Liver (tissue), 9 donors: ENCODE measurements around the gene GALNT1. TPM values are rescaled to one million over a fixed set of nuclear protein-coding genes. Genes with fewer than 3 reads are reported as not detected.

Source experiments
- DNase-seq: peaks from one replicate; pipeline ENCODE4 v3.0.0-alpha.2; 2017; ENCODE audit warnings: low spot score
- H3K27ac ChIP-seq, 2 donors: one replicate each; pipeline ENCODE4 v1.7.0; 2013; ENCODE audit warnings: inconsistent platforms in 2 of 2, low read length in 2 of 2, control low read depth in 1 of 2, low read depth in 1 of 2, mild to moderate bottlenecking in 1 of 2
- H3K27me3 ChIP-seq, 4 donors: one replicate each; pipeline versions ENCODE4 v1.6.1 to v1.7.0; 2013; ENCODE audit warnings: low read length in 3 of 4, inconsistent platforms in 1 of 4, mild to moderate bottlenecking in 1 of 4, moderate library complexity in 1 of 4; ENCODE audit not compliant: control insufficient read depth in 4 of 4, insufficient read depth in 4 of 4
- H3K36me3 ChIP-seq, 4 donors: one replicate each; pipeline versions ENCODE4 v1.6.1 to v1.7.0; 2013; ENCODE audit warnings: low read length in 3 of 4, mild to moderate bottlenecking in 3 of 4, low read depth in 1 of 4, moderate library complexity in 1 of 4; ENCODE audit not compliant: control insufficient read depth in 4 of 4, insufficient read depth in 3 of 4
- H3K4me1 ChIP-seq, 4 donors: one replicate each; pipeline versions ENCODE4 v1.6.1 to v1.7.0; 2013; ENCODE audit warnings: low read length in 3 of 4, mild to moderate bottlenecking in 3 of 4, moderate library complexity in 1 of 4; ENCODE audit not compliant: control insufficient read depth in 4 of 4, insufficient read depth in 4 of 4
- H3K4me3 ChIP-seq, 3 donors: one replicate each; pipeline versions ENCODE4 v1.6.1 to v1.7.0; 2013; ENCODE audit warnings: low read length in 3 of 3, control low read depth in 1 of 3, low read depth in 1 of 3, mild to moderate bottlenecking in 1 of 3
- H3K9ac ChIP-seq, 2 donors: one replicate each; pipeline ENCODE4 v1.7.0; 2013; ENCODE audit warnings: low read length in 2 of 2, mild to moderate bottlenecking in 2 of 2, moderate library complexity in 2 of 2, control low read depth in 1 of 2, low read depth in 1 of 2
- H3K9me3 ChIP-seq, 4 donors: one replicate each; pipeline versions ENCODE4 v1.6.1 to v1.7.0; 2013; ENCODE audit warnings: low read length in 3 of 4; ENCODE audit not compliant: control insufficient read depth in 4 of 4
- ATF3 ChIP-seq: IDR thresholded peaks from 2 replicates; pipeline ENCODE4 v1.6.1; 2016; ENCODE audit warnings: antibody characterized with exemption
- EGR1 ChIP-seq, 2 donors: IDR thresholded peaks; 2 replicates each; pipeline ENCODE4 v1.6.1; 2016 to 2018; ENCODE audit warnings: antibody characterized with exemption in 2 of 2, low read depth in 2 of 2
- FOXA1 ChIP-seq: IDR thresholded peaks from 2 replicates; pipeline ENCODE4 v1.6.1; 2016; ENCODE audit warnings: antibody characterized with exemption
- FOXA2 ChIP-seq: IDR thresholded peaks from 2 replicates; pipeline ENCODE4 v1.6.1; 2016; ENCODE audit warnings: antibody characterized with exemption
- GABPA ChIP-seq, 2 donors: IDR thresholded peaks in 1 of 2; conservative IDR thresholded peaks in 1 of 2; 2 replicates each; pipeline ENCODE4 v1.6.1; 2016; ENCODE audit warnings: antibody characterized with exemption in 2 of 2, mild to moderate bottlenecking in 1 of 2, moderate library complexity in 1 of 2
- HNF4A ChIP-seq, 2 donors: conservative IDR thresholded peaks; 2 replicates each; pipeline ENCODE4 v1.6.1; 2016; ENCODE audit warnings: antibody characterized with exemption in 2 of 2, mild to moderate bottlenecking in 2 of 2
- JUND ChIP-seq, 2 donors: IDR thresholded peaks; 2 replicates each; pipeline ENCODE4 v1.6.1; 2016; ENCODE audit warnings: antibody characterized with exemption in 2 of 2
- NR2F2 ChIP-seq: IDR thresholded peaks from 2 replicates; pipeline ENCODE4 v1.6.1; 2016; ENCODE audit warnings: antibody characterized with exemption
- RXRA ChIP-seq, 2 donors: IDR thresholded peaks; 2 replicates each; pipeline ENCODE4 v1.6.1; 2017 to 2018; ENCODE audit warnings: antibody characterized with exemption in 2 of 2, mild to moderate bottlenecking in 1 of 2
- SP1 ChIP-seq: IDR thresholded peaks from 2 replicates; pipeline ENCODE4 v1.6.1; 2018; ENCODE audit warnings: antibody characterized with exemption, mild to moderate bottlenecking
- TAF1 ChIP-seq: conservative IDR thresholded peaks from 2 replicates; pipeline ENCODE4 v1.6.1; 2016; ENCODE audit warnings: antibody characterized with exemption, mild to moderate bottlenecking
- YY1 ChIP-seq: IDR thresholded peaks from 2 replicates; pipeline ENCODE4 v1.6.1; 2016; ENCODE audit warnings: antibody characterized with exemption, mild to moderate bottlenecking
- WGBS: extraction: QIAGEN DNeasy Blood & Tissue Kit; methylation state at CpG from one replicate; pipeline ENCODE4 v1.1.7; 2013; 5-methylcytosine and 5-hydroxymethylcytosine counted together
- polyA plus RNA-seq, 2 donors: library from polyadenylated mRNA; stranded (reverse) in 1 of 2; unstranded in 1 of 2; fragments of 200-250 nt in 1 of 2; fragments of >200 nt in 1 of 2; fragmentation: Nextera tagmentation in 1 of 2; extraction: Ambion mirVana in 1 of 2; gene quantifications; one replicate each; pipeline versions ENCODE4 v1.2.1 to v1.2.3, GENCODE V29; 2013 to 2015
- total RNA-seq, 2 donors: library from RNA; depleted of rRNA; stranded (reverse); fragments of >200 nt; gene quantifications; one replicate each; pipeline ENCODE4 v1.2.3, GENCODE V29; 2014
- TF ChIP-seq, protein P1 (sequence below): IDR thresholded peaks from 2 replicates; pipeline ENCODE4 v1.6.1; 2016; ENCODE audit warnings: antibody characterized with exemption
- TF ChIP-seq, protein P2 (sequence below): fragments of 150-350 bp; IDR thresholded peaks from 2 replicates; pipeline ENCODE4 v1.5.1; 2017; ENCODE audit warnings: improper control_type of control experiment, low read depth, low read length; ENCODE audit not compliant: missing input control
- TF ChIP-seq, protein P3 (sequence below): IDR thresholded peaks from 2 replicates; pipeline ENCODE4 v1.6.1; 2016; ENCODE audit warnings: antibody characterized with exemption
- donor health status: healthy.
- donor health status: healthy.
- donor health status: healthy.
- donor health status: healthy.
- donor health status: healthy.

GALNT1 gene
- total and polyA plus RNA-seq, 4 donors: 13.9 to 42.2 (median 26.5) TPM

DNA sequence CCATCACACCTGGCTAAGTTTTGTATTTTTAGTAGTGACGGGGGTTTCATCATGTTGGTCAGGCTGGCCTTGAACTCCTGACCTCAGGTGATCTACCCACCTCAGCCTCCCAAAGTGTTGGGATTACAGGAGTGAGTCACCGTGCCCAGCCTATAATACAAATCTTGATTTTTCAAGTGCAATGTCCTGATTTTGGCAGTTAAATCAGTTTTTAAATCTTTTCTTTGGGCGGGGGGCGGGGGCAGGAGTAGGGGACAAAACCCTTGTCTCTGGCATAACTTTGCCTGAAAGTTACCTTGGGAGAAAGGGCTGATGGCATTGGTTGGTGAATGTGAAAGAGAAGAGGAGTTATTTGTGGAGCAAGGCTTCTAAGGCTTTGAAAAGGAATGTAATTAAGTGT, 12.3 kb downstream of the GALNT1 start:
- no peaks in the 10 kb centered on the region for H3K9me3 ChIP-seq
- H3K36me3 ChIP-seq: peaks cover 0 to 2% (median 0%) of the 10 kb centered on the region in 4 donors
- WGBS: 86% methylated on average over 4 of the region's 4 CpGs
- H3K27me3 ChIP-seq: no peaks in the 10 kb centered on the region
- no peak overlapping the region for H3K27ac ChIP-seq
- H3K9ac ChIP-seq: no peak overlapping the region
- H3K4me3 ChIP-seq: no peak overlapping the region
- H3K4me1 ChIP-seq: no peaks in the 10 kb centered on the region
- no peak for DNase-seq
- TF ChIP-seq, protein P1, sequence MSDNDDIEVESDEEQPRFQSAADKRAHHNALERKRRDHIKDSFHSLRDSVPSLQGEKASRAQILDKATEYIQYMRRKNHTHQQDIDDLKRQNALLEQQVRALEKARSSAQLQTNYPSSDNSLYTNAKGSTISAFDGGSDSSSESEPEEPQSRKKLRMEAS: no peak
- TF ChIP-seq ATF3: no peak
- TF ChIP-seq SP1: no peak
- TF ChIP-seq, protein P2, sequence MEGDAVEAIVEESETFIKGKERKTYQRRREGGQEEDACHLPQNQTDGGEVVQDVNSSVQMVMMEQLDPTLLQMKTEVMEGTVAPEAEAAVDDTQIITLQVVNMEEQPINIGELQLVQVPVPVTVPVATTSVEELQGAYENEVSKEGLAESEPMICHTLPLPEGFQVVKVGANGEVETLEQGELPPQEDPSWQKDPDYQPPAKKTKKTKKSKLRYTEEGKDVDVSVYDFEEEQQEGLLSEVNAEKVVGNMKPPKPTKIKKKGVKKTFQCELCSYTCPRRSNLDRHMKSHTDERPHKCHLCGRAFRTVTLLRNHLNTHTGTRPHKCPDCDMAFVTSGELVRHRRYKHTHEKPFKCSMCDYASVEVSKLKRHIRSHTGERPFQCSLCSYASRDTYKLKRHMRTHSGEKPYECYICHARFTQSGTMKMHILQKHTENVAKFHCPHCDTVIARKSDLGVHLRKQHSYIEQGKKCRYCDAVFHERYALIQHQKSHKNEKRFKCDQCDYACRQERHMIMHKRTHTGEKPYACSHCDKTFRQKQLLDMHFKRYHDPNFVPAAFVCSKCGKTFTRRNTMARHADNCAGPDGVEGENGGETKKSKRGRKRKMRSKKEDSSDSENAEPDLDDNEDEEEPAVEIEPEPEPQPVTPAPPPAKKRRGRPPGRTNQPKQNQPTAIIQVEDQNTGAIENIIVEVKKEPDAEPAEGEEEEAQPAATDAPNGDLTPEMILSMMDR: no peak
- TF ChIP-seq YY1: no peak
- TF ChIP-seq NR2F2: no peak
- TF ChIP-seq TAF1: no peak
- TF ChIP-seq FOXA2: no peak

GRCh38 chr18:35597758-35598157, 16.2 kb downstream of the GALNT1 start:
- H3K4me3 ChIP-seq: no peak overlapping the region
- no peak for DNase-seq
- TF ChIP-seq YY1: no peak
- TF ChIP-seq, protein P3, sequence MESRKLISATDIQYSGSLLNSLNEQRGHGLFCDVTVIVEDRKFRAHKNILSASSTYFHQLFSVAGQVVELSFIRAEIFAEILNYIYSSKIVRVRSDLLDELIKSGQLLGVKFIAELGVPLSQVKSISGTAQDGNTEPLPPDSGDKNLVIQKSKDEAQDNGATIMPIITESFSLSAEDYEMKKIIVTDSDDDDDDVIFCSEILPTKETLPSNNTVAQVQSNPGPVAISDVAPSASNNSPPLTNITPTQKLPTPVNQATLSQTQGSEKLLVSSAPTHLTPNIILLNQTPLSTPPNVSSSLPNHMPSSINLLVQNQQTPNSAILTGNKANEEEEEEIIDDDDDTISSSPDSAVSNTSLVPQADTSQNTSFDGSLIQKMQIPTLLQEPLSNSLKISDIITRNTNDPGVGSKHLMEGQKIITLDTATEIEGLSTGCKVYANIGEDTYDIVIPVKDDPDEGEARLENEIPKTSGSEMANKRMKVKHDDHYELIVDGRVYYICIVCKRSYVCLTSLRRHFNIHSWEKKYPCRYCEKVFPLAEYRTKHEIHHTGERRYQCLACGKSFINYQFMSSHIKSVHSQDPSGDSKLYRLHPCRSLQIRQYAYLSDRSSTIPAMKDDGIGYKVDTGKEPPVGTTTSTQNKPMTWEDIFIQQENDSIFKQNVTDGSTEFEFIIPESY: no peak
- no peak for TF ChIP-seq ATF3
- TF ChIP-seq HNF4A (conservative IDR thresholded peaks at IDR 0.05): no peak
- no peak for TF ChIP-seq GABPA (IDR thresholded peaks at IDR 0.05 in 1 of 2, conservative IDR thresholded peaks at IDR 0.05 in 1 of 2)
- TF ChIP-seq EGR1 (IDR thresholded peaks at IDR 0.05; ENCODE audit: low read depth in 2 of 2): no peak
- TF ChIP-seq JUND (IDR thresholded peaks at IDR 0.05): no peak
- TF ChIP-seq, protein P1: no peak
- no peak for TF ChIP-seq FOXA1
- no peak for TF ChIP-seq RXRA (IDR thresholded peaks at IDR 0.05)
- TF ChIP-seq NR2F2: no peak
- no peak overlapping the region for H3K9ac ChIP-seq
- H3K9me3 ChIP-seq: peaks cover 0 to 4% (median 0%) of the 10 kb centered on the region in 4 donors
- no peak overlapping the region for H3K27ac ChIP-seq
- WGBS: 99% methylated on average over 4 of the region's 4 CpGs
- no peaks in the 10 kb centered on the region for H3K27me3 ChIP-seq
- peaks cover 0 to 2% (median 0%) of the 10 kb centered on the region in 4 donors for H3K36me3 ChIP-seq
- no peaks in the 10 kb centered on the region for H3K4me1 ChIP-seq
